OCI-LY1 (cell line): ENCODE measurements around the gene DPF3.

Experiments used
- H2AFZ ChIP-seq: fragments of 200-600 bp; sonication (generic), shearing (Covaris generic); 2 replicates; pipeline ENCODE4 v1.6.0; 2014; ENCODE audit warnings: antibody characterized with exemption, mild to moderate bottlenecking, low read length
- H3F3A ChIP-seq: fragments of 200-600 bp; sonication (generic), shearing (Covaris generic); 2 replicates; pipeline ENCODE4 v1.6.0; 2014; ENCODE audit warnings: mild to moderate bottlenecking, antibody characterized with exemption, low read length, moderate library complexity; ENCODE audit not compliant: insufficient read depth
- H3K27ac ChIP-seq: fragments of 200-600 bp; sonication (generic); 2 replicates; pipeline ENCODE4 v1.5.1; 2014; ENCODE audit warnings: low read length, mixed run types, mild to moderate bottlenecking, low read depth; ENCODE audit not compliant: poor library complexity, severe bottlenecking
- H3K27me3 ChIP-seq: fragments of 200-600 bp; sonication (generic); 2 replicates; pipeline ENCODE4 v1.6.0; 2014; ENCODE audit warnings: antibody characterized with exemption, mild to moderate bottlenecking, low read length, moderate library complexity; ENCODE audit not compliant: insufficient read depth
- H3K36me3 ChIP-seq: fragments of 200-600 bp; sonication (generic); 2 replicates; pipeline ENCODE4 v1.6.1; 2014; ENCODE audit warnings: mild to moderate bottlenecking, antibody characterized with exemption, low read length, moderate library complexity, mixed read lengths; ENCODE audit not compliant: insufficient read depth
- H3K4me1 ChIP-seq: fragments of 200-600 bp; sonication (generic); 2 replicates; pipeline ENCODE4 v1.5.1; 2014; ENCODE audit warnings: mild to moderate bottlenecking, low read length, moderate library complexity; ENCODE audit not compliant: insufficient read depth, severe bottlenecking
- H3K4me2 ChIP-seq: fragments of 200-600 bp; sonication (generic), shearing (Covaris generic); 2 replicates; pipeline ENCODE4 v1.6.1; 2014; ENCODE audit warnings: low read length
- H3K4me3 ChIP-seq: fragments of 200-600 bp; sonication (generic); 2 replicates; pipeline ENCODE4 v1.5.1; 2014; ENCODE audit warnings: low read length, low read depth, mild to moderate bottlenecking, mixed read lengths; ENCODE audit not compliant: poor library complexity, severe bottlenecking
- H3K79me2 ChIP-seq: fragments of 200-600 bp; shearing (Covaris generic); 2 replicates; pipeline ENCODE4 v1.6.1; 2016; ENCODE audit warnings: mixed run types, low read length, mixed read lengths; ENCODE audit not compliant: insufficient read depth
- H3K9ac ChIP-seq: fragments of 200-600 bp; sonication (generic), shearing (Covaris generic); 2 replicates; pipeline ENCODE4 v1.6.1; 2014; ENCODE audit warnings: mild to moderate bottlenecking, low read length, mixed read lengths
- H3K9me2 ChIP-seq: fragments of 200-600 bp; sonication (generic), shearing (Covaris generic); 2 replicates; pipeline ENCODE4 v1.6.1; 2014; ENCODE audit warnings: low read depth, mild to moderate bottlenecking, low read length, mixed read lengths
- H3K9me3 ChIP-seq: fragments of 200-600 bp; shearing (Covaris generic); 2 replicates; pipeline ENCODE4 v1.6.1; 2014; ENCODE audit warnings: low read length, mixed read lengths
- H4K20me1 ChIP-seq: fragments of 200-600 bp; sonication (generic), shearing (Covaris generic); 2 replicates; pipeline ENCODE4 v1.6.0; 2016; ENCODE audit warnings: mild to moderate bottlenecking, low read length; ENCODE audit not compliant: insufficient read depth
- CTCF ChIP-seq: fragments of 200-600 bp; sonication (generic), shearing (Covaris generic); IDR thresholded peaks from 2 replicates; pipeline ENCODE4 v1.5.1; 2017; ENCODE audit warnings: mild to moderate bottlenecking, antibody characterized with exemption, low read length, moderate library complexity, mixed read lengths
- EZH2 ChIP-seq: fragments of 200-600 bp; sonication (generic), shearing (Covaris generic); IDR thresholded peaks from 2 replicates; pipeline ENCODE4 v1.8.0; 2017; ENCODE audit warnings: borderline replicate concordance, mixed run types, mild to moderate bottlenecking, antibody characterized with exemption, low read length, moderate library complexity, mixed read lengths

The DPF3 gene

GRCh38 chr14:72903716-72904115, 9.8 kb upstream of the DPF3 start:
- no peaks in the 10 kb centered on the region for H3K4me1 ChIP-seq
- TF ChIP-seq CTCF (no peak), EZH2 (no peak)
- H2AFZ ChIP-seq = no peak overlapping the region

GRCh38 chr14:72902801-72903530, 9.1 kb upstream of the DPF3 start:
- Histone ChIP-seq H3K4me2 (no peak overlapping the region), H2AFZ (no peak overlapping the region), H4K20me1 (no peaks in the 10 kb centered on the region), H3K36me3 (no peaks in the 10 kb centered on the region), H3K9ac (no peak overlapping the region), H3F3A (no peaks in the 10 kb centered on the region), H3K27ac (no peak overlapping the region), H3K4me3 (no peak overlapping the region), H3K4me1 (no peaks in the 10 kb centered on the region), H3K9me3 (no peaks in the 10 kb centered on the region), H3K9me2 (no peaks in the 10 kb centered on the region), H3K27me3 (no peaks in the 10 kb centered on the region), H3K79me2 (no peaks in the 10 kb centered on the region)
- TF ChIP-seq EZH2 (no peak), CTCF (no peak)

More at GRCh38 chr14:72903716-72904115, 9.8 kb upstream of the DPF3 start:
- Histone ChIP-seq H3K27me3 (no peaks in the 10 kb centered on the region), H3K4me2 (no peak overlapping the region), H3K79me2 (no peaks in the 10 kb centered on the region), H3K27ac (no peak overlapping the region), H4K20me1 (no peaks in the 10 kb centered on the region), H3K9me2 (no peaks in the 10 kb centered on the region), H3K36me3 (no peaks in the 10 kb centered on the region), H3F3A (no peaks in the 10 kb centered on the region), H3K9ac (no peak overlapping the region), H3K4me3 (no peak overlapping the region), H3K9me3 (no peaks in the 10 kb centered on the region)

DNA sequence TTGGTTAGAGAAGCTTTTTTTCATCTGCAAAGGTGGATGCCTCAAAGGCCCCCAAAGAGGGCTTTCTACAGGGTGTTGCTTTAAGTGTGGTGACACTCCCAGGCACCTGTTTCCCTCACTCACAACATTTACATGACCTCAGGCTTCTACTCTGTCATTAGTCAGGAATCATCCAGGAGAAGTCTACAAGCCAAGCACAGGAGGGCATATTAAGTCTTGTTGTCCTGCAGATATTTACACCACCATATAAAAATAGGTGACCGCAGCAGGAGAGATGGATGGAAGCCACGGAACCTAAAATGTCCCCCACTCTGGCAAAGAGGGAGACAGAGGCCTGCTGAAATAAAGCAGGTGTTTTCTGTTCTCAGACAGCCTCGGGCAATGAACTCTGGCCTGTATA, 7.5 kb upstream of the DPF3 start:
- H3K27me3 ChIP-seq = no peaks in the 10 kb centered on the region
- no peak overlapping the region for H2AFZ ChIP-seq
- TF ChIP-seq CTCF (no peak), EZH2 (no peak)
- no peak overlapping the region for H3K4me3 ChIP-seq
- no peak overlapping the region for H3K4me2 ChIP-seq
- H3K36me3 ChIP-seq = no peaks in the 10 kb centered on the region
- no peaks in the 10 kb centered on the region for H3F3A ChIP-seq
- H3K9me2 ChIP-seq = no peaks in the 10 kb centered on the region
- H3K27ac ChIP-seq = no peak overlapping the region
- H3K9me3 ChIP-seq = no peaks in the 10 kb centered on the region
- H3K9ac ChIP-seq = no peak overlapping the region
- no peaks in the 10 kb centered on the region for H3K4me1 ChIP-seq
- no peaks in the 10 kb centered on the region for H4K20me1 ChIP-seq
- H3K79me2 ChIP-seq = no peaks in the 10 kb centered on the region
